H9 (cell line): ENCODE data around the gene ARHGEF7. TPM values are rescaled to one million over a fixed set of nuclear protein-coding genes. Genes with fewer than 3 reads are reported as not detected.

ENCODE experiments used
- DNase-seq: peaks from one replicate; pipeline ENCODE4 v3.0.0-alpha.2; 2017
- H2AFZ ChIP-seq: one replicate; pipeline ENCODE4 v1.6.1; 2013; ENCODE audit warnings: mild to moderate bottlenecking, low read length, control low read depth, moderate library complexity
- H2AK5ac ChIP-seq: 2 replicates; pipeline ENCODE4 v1.6.1; 2013; ENCODE audit warnings: low read length, control low read depth, mixed read lengths; ENCODE audit not compliant: insufficient read length
- H2BK120ac ChIP-seq: one replicate; pipeline ENCODE4 v1.6.1; 2013; ENCODE audit warnings: low read depth, mild to moderate bottlenecking, low read length, control low read depth, inconsistent platforms; ENCODE audit not compliant: poor library complexity, severe bottlenecking
- H2BK12ac ChIP-seq: 2 replicates; pipeline ENCODE4 v1.6.1; 2013; ENCODE audit warnings: low read length, control low read depth, mixed read lengths, low read depth; ENCODE audit not compliant: insufficient read length
- H2BK15ac ChIP-seq: 2 replicates; pipeline ENCODE4 v1.6.1; 2013; ENCODE audit warnings: low read depth, low read length, control low read depth
- H2BK20ac ChIP-seq: one replicate; pipeline ENCODE4 v1.6.1; 2013; ENCODE audit warnings: low read depth, mild to moderate bottlenecking, low read length, control low read depth, inconsistent platforms; ENCODE audit not compliant: poor library complexity, severe bottlenecking
- H2BK5ac ChIP-seq: 2 replicates; pipeline ENCODE4 v1.6.1; 2013; ENCODE audit warnings: low read length, control low read depth, mixed read lengths; ENCODE audit not compliant: insufficient read length
- H3K14ac ChIP-seq: 2 replicates; pipeline ENCODE4 v1.6.1; 2013; ENCODE audit warnings: low read length, control low read depth; ENCODE audit not compliant: insufficient read depth
- H3K18ac ChIP-seq: 2 replicates; pipeline ENCODE4 v1.6.1; 2013; ENCODE audit warnings: low read depth, mild to moderate bottlenecking, mixed read lengths, low read length, control low read depth; ENCODE audit not compliant: insufficient read length
- H3K23ac ChIP-seq: 2 replicates; pipeline ENCODE4 v1.6.1; 2013; ENCODE audit warnings: low read length, control low read depth, mixed read lengths, low read depth; ENCODE audit not compliant: insufficient read length
- H3K23me2 ChIP-seq: 2 replicates; pipeline ENCODE4 v1.6.1; 2013; ENCODE audit warnings: low read depth, mild to moderate bottlenecking, mixed read lengths, low read length, control low read depth; ENCODE audit not compliant: insufficient read length, poor library complexity, severe bottlenecking
- H3K27ac ChIP-seq: 2 replicates; pipeline ENCODE4 v1.5.1; 2013; ENCODE audit warnings: low read length, control low read depth, mixed read lengths, low read depth; ENCODE audit not compliant: insufficient read length
- H3K27me3 ChIP-seq: 2 replicates; pipeline ENCODE4 v1.6.1; 2013; ENCODE audit warnings: low read length, control low read depth, inconsistent platforms; ENCODE audit not compliant: insufficient read depth
- H3K4ac ChIP-seq: 2 replicates; pipeline ENCODE4 v1.6.1; 2013; ENCODE audit warnings: low read depth, mild to moderate bottlenecking, control low read depth, inconsistent platforms, low read length, moderate library complexity
- H3K4me1 ChIP-seq: 2 replicates; pipeline ENCODE4 v1.6.1; 2013; ENCODE audit warnings: low read length, control low read depth, inconsistent platforms; ENCODE audit not compliant: insufficient read depth
- H3K4me2 ChIP-seq: 2 replicates; pipeline ENCODE4 v1.6.1; 2013; ENCODE audit warnings: low read length, control low read depth, mixed read lengths; ENCODE audit not compliant: insufficient read length, insufficient read depth
- H3K56ac ChIP-seq: 2 replicates; pipeline ENCODE4 v1.6.1; 2013; ENCODE audit warnings: low read depth, mild to moderate bottlenecking, mixed read lengths, low read length, control low read depth; ENCODE audit not compliant: insufficient read length
- H3K79me1 ChIP-seq: 2 replicates; pipeline ENCODE4 v1.6.1; 2013; ENCODE audit warnings: low read depth, mild to moderate bottlenecking, moderate library complexity, low read length, control low read depth, inconsistent platforms; ENCODE audit not compliant: insufficient read depth, poor library complexity, severe bottlenecking
- H3K79me2 ChIP-seq: 2 replicates; pipeline ENCODE4 v1.6.1; 2013; ENCODE audit warnings: low read length, control low read depth, inconsistent platforms; ENCODE audit not compliant: insufficient read depth
- H3K9ac ChIP-seq: 2 replicates; pipeline ENCODE4 v1.6.1; 2013; ENCODE audit warnings: low read length, control low read depth, mixed read lengths; ENCODE audit not compliant: insufficient read length; ENCODE audit errors: extremely low read depth
- H3K9me3 ChIP-seq: one replicate; pipeline ENCODE4 v1.6.1; 2013; ENCODE audit warnings: low read depth, low read length, inconsistent platforms; ENCODE audit not compliant: control insufficient read depth
- H3T11ph ChIP-seq: one replicate; pipeline ENCODE4 v1.6.1; 2013; ENCODE audit warnings: mild to moderate bottlenecking, low read length, control low read depth, inconsistent platforms
- H4K20me1 ChIP-seq: one replicate; pipeline ENCODE4 v1.6.1; 2013; ENCODE audit not compliant: control insufficient read depth, insufficient read length, insufficient read depth
- H4K5ac ChIP-seq: 2 replicates; pipeline ENCODE4 v1.6.1; 2013; ENCODE audit warnings: low read depth, mild to moderate bottlenecking, mixed read lengths, low read length, control low read depth; ENCODE audit not compliant: insufficient read length
- H4K8ac ChIP-seq: replicated peaks from 2 replicates; pipeline ENCODE4 v1.6.1; 2013; ENCODE audit warnings: low read length, control low read depth, mixed read lengths, low read depth; ENCODE audit not compliant: insufficient read length
- H4K91ac ChIP-seq: 2 replicates; pipeline ENCODE4 v1.6.1; 2013; ENCODE audit warnings: low read depth, mild to moderate bottlenecking, moderate library complexity, mixed read lengths, low read length, control low read depth; ENCODE audit not compliant: insufficient read length
- H3K27ac Mint-ChIP-seq, 3 experiments: 2 replicates in 2 of 3; 3 replicates in 1 of 3; pipeline ENCODE4 v1.8.0; 2020 to 2021; ENCODE audit warnings: mixed read lengths in 3 of 3, mild to moderate bottlenecking in 1 of 3, moderate library complexity in 1 of 3
- H3K27me3 Mint-ChIP-seq: 2 replicates; pipeline ENCODE4 v1.8.0; 2021; ENCODE audit warnings: low read depth, mild to moderate bottlenecking, moderate library complexity, mixed read lengths
- H3K36me3 Mint-ChIP-seq, 3 experiments: 2 replicates in 2 of 3; 3 replicates in 1 of 3; pipeline ENCODE4 v1.8.0; 2020 to 2021; ENCODE audit warnings: low read depth in 3 of 3, mixed read lengths in 3 of 3; ENCODE audit not compliant: insufficient read depth in 1 of 3
- H3K4me1 Mint-ChIP-seq, 2 experiments: 2 replicates each; pipeline ENCODE4 v1.8.0; 2020; ENCODE audit warnings: mixed read lengths in 2 of 2
- H3K4me3 Mint-ChIP-seq, 2 experiments: 2 replicates in 1 of 2; 3 replicates in 1 of 2; pipeline ENCODE4 v1.8.0; 2020 to 2021; ENCODE audit warnings: mild to moderate bottlenecking in 2 of 2, mixed read lengths in 2 of 2, moderate library complexity in 1 of 2
- H3K9me3 Mint-ChIP-seq, 2 experiments: 2 replicates in 1 of 2; 3 replicates in 1 of 2; pipeline ENCODE4 v1.8.0; 2020; ENCODE audit warnings: mild to moderate bottlenecking in 2 of 2, mixed read lengths in 2 of 2, moderate library complexity in 1 of 2
- CTCF ChIP-seq: fragments of 200-600 bp; sonication (generic); conservative IDR thresholded peaks from 3 replicates; pipeline ENCODE4 v1.8.0; 2021; ENCODE audit warnings: antibody characterized with exemption, mild to moderate bottlenecking
- WGBS: extraction: QIAGEN DNeasy Blood & Tissue Kit; methylation state at CpG from one replicate; pipeline ENCODE4 v1.1.7; 2013; ENCODE audit warnings: missing lambda C conversion rate, low lambda C conversion rate, mixed read lengths; ENCODE audit not compliant: insufficient read length; ENCODE audit errors: extremely low coverage; 5-methylcytosine and 5-hydroxymethylcytosine counted together
- total RNA-seq: library from RNA; stranded (reverse); gene quantifications from 2 replicates; pipeline ENCODE4 v1.2.1, GENCODE V29; 2021

Gene ARHGEF7
- total RNA-seq, 1 experiment from 2014 or later: 51.9 TPM

DNA sequence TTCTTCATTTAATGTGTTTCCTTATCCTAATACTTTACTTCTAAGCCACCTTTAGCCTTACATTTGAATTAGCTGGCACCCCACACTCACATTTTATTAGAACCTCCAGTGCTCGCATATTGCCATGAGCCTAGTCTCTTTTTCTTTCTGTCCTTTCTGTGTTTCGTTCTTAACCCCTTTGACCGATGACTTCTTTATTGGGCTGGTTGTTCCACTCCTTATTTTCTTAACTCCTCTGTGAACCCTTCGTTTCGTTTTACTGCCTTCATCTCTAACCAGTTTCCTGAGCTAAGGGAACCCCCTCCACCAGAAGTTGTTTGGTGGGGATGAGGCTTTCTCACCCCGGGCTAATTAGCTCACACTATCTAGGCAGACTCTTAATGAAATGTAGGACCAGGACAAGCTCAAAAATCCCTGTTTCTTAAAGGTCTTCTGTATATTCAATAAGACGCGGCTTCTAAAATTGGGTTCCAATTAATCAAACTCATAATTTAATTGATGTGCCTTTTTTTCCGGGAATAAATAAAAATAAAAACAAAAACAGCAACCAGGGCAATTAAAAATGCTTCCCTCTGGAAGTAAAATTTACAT lies 19.1 kb upstream of the ARHGEF7 start:
- Histone ChIP-seq H2BK15ac (no peak overlapping the region), H4K20me1 (no peaks in the 10 kb centered on the region), H2BK12ac (no peak overlapping the region), H4K91ac (no peak overlapping the region), H3K79me2 (no peaks in the 10 kb centered on the region), H3K23me2 (no peaks in the 10 kb centered on the region), H3K4ac (no peak overlapping the region), H2BK120ac (no peak overlapping the region), H3K27me3 (no peaks in the 10 kb centered on the region), H3K4me2 (no peak overlapping the region), H3T11ph (no peak overlapping the region), H2BK20ac (no peak overlapping the region), H4K5ac (no peak overlapping the region), H2BK5ac (no peak overlapping the region), H2AFZ (no peak overlapping the region), H3K18ac (no peak overlapping the region), H3K79me1 (no peaks in the 10 kb centered on the region), H3K9me3 (no peaks in the 10 kb centered on the region), H4K8ac (no peak overlapping the region), H3K27ac (no peak overlapping the region), H3K23ac (no peak overlapping the region), H3K9ac (no peak overlapping the region), H2AK5ac (no peak overlapping the region), H3K56ac (no peak overlapping the region), H3K14ac (no peak overlapping the region), H3K4me1 (no peaks in the 10 kb centered on the region)
- no peak for TF ChIP-seq CTCF
- DNase-seq: no peak
- Mint-ChIP-seq H3K36me3 (no peaks in the 10 kb centered on the region), H3K9me3 (no peaks in the 10 kb centered on the region), H3K27ac (no peak overlapping the region), H3K4me3 (no peak overlapping the region), H3K4me1 (peaks cover 4 to 5% of the 10 kb centered on the region in 2 experiments), H3K27me3 (peaks cover 42% of the 10 kb centered on the region)
- no CpG with 5 or more reads among the region's 9 CpGs for WGBS
